GM12872 (cell line): Measurements from ENCODE around the gene SSU72.

ENCODE experiments used
- TF ChIP-seq, protein P1 (sequence below): IDR thresholded peaks from 3 replicates; pipeline ENCODE4 v1.5.1; 2011; ENCODE audit warnings: low read depth, mild to moderate bottlenecking, low read length, moderate library complexity; ENCODE audit not compliant: insufficient read depth

SSU72 gene

GRCh38 chr1:1620433-1621139, 45.9 kb upstream of the SSU72 start:
- TF ChIP-seq, protein P1, sequence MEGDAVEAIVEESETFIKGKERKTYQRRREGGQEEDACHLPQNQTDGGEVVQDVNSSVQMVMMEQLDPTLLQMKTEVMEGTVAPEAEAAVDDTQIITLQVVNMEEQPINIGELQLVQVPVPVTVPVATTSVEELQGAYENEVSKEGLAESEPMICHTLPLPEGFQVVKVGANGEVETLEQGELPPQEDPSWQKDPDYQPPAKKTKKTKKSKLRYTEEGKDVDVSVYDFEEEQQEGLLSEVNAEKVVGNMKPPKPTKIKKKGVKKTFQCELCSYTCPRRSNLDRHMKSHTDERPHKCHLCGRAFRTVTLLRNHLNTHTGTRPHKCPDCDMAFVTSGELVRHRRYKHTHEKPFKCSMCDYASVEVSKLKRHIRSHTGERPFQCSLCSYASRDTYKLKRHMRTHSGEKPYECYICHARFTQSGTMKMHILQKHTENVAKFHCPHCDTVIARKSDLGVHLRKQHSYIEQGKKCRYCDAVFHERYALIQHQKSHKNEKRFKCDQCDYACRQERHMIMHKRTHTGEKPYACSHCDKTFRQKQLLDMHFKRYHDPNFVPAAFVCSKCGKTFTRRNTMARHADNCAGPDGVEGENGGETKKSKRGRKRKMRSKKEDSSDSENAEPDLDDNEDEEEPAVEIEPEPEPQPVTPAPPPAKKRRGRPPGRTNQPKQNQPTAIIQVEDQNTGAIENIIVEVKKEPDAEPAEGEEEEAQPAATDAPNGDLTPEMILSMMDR: no peak

DNA sequence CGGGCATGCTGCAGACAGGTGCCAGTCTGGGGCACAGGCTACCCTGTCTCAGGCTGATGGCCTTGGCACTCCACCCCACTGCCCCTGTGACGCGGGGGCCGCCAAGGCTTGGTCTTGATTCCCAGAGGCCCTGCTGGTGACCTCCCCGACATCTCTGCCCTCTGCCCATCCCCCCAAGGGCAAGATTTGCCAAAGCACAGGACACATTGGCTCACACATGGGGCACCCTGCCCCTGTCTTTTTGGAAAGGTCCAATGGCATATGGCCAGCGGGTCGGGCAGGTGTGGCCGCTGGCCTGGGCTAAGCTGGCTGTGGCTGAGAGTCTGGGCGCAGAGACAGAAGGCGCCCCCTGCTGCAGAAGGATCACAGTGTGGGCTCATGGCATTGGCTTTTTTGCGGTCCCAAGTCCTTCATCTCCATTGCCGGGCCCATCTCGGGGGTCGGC, 45.3 kb upstream of the SSU72 start:
- TF ChIP-seq, protein P1: peak; percentile 39; the same call in 2 of the 3 replicates

DNA sequence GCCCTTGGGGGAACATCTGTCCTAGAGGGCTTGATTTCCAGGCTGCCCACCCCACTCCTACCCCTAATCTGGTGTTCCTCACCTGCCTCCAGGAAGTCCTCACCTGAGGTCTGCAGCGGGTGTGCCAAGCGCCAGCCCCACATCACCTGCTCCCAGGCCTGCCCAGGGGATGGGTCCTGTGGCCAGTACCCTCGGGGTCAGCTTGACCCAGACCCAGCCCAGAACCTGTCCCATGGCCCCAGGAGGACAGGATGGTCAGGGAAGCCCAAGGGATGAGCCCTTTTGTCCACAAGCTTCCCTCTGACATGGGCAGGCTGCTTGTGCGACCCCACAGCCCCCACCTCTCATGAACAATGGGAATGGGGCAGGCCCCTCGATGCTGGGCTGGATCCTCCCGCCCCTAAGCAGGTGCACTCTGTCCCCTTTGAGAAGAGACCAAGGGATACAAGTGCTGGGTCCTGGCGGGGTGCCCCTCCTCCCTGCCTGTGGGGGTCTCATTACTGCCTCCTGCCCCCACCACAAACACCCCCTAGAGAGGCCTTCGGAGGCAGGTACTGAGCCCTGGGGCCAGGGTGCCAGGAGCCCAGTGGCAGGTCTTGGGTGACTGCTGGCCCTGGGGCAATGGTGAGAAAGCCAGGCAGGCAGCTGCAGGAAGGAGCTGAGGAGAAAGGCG, 43.9 kb upstream of the SSU72 start:
- TF ChIP-seq, protein P1: no peak

- TF ChIP-seq, protein P1: no peak
Measured at GRCh38 chr1:1617925-1618324, 43.3 kb upstream of the SSU72 start.

DNA sequence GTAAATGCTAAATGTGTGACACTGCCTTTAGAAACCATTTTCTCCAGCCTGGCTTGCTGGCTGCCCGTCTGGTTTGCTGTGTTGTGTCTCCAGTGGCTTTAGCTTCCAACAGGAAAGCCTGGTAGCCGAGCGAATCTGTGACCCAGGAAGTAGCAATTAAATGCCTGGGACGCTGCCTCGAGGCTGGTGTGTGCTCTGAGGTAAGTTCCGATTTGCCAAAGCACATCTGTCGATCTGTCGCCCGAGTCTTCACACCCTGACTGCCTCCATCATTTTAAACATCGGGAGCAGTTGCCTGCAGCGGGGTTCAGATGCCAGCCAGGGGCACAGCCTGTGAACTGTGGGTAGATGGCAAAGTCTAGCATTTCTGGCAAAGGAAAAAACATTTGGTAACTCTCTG, 42.9 kb upstream of the SSU72 start:
- TF ChIP-seq, protein P1: no peak

GRCh38 chr1:1616838-1617237, 42.2 kb upstream of the SSU72 start:
- TF ChIP-seq, protein P1: no peak

GRCh38 chr1:1616045-1616790, 41.6 kb upstream of the SSU72 start:
- TF ChIP-seq, protein P1: no peak
